K562 (cell line): ENCODE measurements around the gene CRAT.

Experiments
- FOS ChIP-seq: IDR thresholded peaks from 3 replicates; pipeline ENCODE4 v1.6.1; 2011; ENCODE audit not compliant: insufficient read length; ENCODE audit errors: extremely low read depth
- MXD1 ChIP-seq: fragments of 250-450 bp; sonication (Bioruptor Pico); IDR thresholded peaks from 2 replicates; pipeline ENCODE4 v1.8.0; 2021; ENCODE audit warnings: borderline replicate concordance, mild to moderate bottlenecking, moderate library complexity; ENCODE audit not compliant: poor library complexity, severe bottlenecking
- ZNF165 ChIP-seq: fragments of 250-450 bp; sonication (Bioruptor Pico); IDR thresholded peaks from 2 replicates; pipeline ENCODE4 v1.4.0; 2020; ENCODE audit warnings: borderline replicate concordance
- ZNF318 ChIP-seq, 2 experiments: fragments of 450-650 bp; IDR thresholded peaks; 2 replicates each; pipeline ENCODE4 v1.6.1; 2016; ENCODE audit warnings: mild to moderate bottlenecking in 2 of 2, borderline replicate concordance in 1 of 2, low read depth in 1 of 2, moderate library complexity in 1 of 2
- ZNF707 ChIP-seq: fragments of 250-450 bp; sonication (Bioruptor Pico); conservative IDR thresholded peaks from 2 replicates; pipeline ENCODE4 v1.8.0; 2022; ENCODE audit warnings: inconsistent platforms, mild to moderate bottlenecking, moderate library complexity

- TF ChIP-seq ZNF165 (CRISPR knock-in tag) (no peak), FOS (no peak), ZNF318 (IDR thresholded peaks at IDR 0.05; ENCODE audit: borderline replicate concordance in 1 of 2, low read depth in 1 of 2) (no peak), ZNF707 (CRISPR knock-in tag) (no peak), MXD1 (no peak)
These were observed 3.2 kb upstream of the CRAT start for GRCh38 chr9:129113645-129114304.
